T-helper 2 cell (primary cell): ENCODE measurements around the gene MTHFSD.

Experiments used
- DNase-seq, 5 experiments: peaks; one replicate each; pipeline versions ENCODE4 v3.0.0 to v3.0.0-alpha.2; 2012 to 2022

The MTHFSD gene

DNA sequence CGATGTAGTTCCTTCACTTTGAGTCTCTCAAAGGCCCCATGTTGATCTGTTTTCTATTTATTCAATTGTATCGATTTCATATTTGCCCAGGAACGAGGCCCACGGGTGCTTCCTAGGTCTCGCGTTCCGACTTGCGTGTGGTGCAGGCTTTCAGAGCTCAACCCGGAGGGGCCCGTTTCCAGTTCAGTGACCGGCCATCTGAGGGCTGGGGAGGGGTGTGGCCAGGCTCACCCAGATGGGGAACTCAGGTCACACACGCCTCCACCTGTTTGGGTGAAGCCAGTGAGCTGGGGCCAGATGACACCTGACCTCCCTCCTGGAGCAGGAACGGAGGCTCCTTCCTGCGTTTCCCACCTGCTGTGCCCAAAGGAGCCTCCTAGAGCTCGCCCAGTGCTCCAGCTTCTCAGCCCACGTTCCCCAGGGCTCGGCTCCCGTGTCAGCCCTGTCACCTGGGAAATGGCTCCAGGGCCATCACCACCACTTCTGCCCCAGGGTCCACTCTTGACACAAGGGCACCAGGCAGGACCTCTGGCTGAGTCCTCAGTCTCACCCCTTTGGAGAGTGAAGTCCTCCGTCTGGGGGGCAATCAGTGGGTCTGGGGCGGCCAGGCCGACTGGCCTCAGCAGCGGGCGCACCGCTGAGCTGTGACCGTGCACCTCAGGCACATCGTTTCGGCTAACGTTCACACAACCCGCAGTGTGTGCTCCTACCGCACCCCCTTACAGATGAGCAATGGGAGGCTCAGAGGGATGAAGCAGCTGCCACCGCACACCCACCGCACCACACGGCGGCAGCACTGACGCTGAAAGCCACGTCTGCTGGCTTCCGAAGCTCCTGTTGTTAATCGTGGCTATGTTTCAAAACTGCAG is 26.7 kb downstream of the MTHFSD start:
- no peak for DNase-seq

DNA sequence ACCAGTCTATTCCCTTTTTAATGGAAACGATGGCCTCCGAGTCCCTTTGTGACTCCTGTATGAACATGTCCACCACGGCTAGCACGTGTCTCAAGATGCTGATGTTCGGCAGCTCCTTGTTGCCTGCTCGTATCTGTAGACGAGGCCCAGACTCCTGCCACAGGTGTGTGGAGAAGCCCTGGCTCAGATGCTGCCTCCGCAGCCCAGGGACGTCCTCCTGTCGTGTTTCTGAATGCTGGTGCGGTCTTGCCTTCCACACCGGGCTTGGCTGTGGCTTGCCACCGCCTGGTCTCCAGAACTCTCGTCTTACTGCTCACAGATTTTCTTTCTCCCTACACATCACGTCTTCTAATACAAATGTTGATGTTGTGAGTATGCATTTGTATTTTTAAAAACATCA is 27.7 kb downstream of the MTHFSD start:
- no peak for DNase-seq

DNA sequence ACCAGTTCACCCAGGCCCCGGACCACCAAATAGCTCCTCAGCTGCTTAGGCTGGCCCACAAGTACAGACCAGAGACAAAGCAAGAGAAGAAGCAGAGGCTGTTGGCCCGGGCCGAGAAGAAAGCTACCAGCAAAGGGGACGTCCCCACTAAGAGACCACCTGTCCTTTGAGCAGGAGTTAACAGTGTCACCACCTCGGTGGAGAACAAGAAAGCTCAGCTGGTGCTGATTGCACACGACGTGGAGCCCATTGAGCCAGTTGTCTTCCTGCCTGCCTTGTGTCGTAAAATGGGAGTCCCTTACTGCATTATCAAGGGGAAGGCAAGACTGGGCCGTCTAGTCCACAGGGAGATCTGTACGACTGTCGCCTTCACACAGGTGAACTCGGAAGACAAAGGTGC is 29.3 kb downstream of the MTHFSD start:
- DNase-seq: no peak

DNA sequence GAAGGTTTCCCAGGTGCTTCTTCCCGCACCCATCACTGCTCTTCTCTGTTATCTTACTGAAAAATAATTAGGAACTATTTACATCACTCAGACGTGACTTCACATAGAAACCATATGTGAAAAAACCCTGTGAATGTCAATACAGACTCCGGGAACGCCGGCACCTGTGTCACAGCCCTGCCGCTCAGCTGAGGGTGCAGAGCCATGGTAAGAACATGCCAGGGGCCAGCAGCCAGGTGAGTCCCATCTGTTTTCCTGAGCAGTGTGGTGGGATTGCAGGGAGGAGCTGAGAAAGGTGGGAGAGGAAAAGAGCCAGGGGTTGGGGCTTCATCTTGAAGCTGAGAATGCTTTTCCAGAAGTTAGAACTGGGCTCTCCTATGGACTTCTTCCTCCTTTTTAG is 31.0 kb downstream of the MTHFSD start:
- DNase-seq: no peak

DNA sequence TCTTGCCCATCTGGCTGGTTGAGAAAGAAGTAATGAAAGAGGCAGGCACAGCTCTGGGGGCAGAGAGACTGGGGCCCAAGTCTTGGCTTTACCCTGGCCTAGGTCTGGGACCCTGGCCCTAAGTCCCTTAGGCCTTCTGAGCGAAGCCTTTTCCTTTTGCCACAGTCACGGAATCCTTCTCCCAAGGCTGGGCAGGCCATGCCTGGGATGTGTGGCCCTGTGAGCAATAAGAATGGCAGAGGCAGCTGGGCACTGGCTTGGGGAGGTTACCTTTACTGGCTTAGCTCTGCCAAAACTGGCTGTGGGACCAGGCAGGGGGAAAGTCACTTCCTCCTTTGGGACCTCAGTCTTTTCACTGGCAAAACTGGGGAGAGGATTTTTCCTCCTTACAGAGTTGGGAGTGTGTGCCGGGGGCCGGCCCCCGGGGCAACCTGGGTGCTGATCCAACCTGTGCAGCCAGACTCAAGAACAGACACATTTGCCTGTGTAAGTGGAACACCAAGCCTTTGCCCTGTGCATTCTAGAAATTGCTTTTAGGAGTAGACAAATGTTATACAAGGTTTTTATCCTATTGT is 31.8 kb downstream of the MTHFSD start:
- DNase-seq: no peak

DNA sequence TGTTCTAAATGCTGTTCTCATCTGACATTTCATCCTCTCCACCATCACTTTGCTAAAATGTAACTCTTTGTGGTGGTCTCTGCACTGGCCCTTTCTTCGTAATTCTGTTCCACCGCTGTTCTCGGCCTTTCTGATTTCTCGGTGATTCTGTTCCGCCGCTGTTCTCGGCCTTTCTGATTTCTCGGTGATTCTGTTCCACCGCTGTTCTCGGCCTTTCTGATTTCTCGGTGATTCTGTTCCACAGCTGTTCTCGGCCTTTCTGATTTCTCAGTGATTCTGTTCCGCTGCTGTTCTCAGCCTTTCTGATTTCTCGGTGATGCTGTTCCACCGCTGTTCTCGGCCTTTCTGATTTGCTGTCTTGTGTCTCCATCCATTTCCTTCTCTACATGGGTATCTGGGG is 32.4 kb downstream of the MTHFSD start:
- DNase-seq: no peak

DNA sequence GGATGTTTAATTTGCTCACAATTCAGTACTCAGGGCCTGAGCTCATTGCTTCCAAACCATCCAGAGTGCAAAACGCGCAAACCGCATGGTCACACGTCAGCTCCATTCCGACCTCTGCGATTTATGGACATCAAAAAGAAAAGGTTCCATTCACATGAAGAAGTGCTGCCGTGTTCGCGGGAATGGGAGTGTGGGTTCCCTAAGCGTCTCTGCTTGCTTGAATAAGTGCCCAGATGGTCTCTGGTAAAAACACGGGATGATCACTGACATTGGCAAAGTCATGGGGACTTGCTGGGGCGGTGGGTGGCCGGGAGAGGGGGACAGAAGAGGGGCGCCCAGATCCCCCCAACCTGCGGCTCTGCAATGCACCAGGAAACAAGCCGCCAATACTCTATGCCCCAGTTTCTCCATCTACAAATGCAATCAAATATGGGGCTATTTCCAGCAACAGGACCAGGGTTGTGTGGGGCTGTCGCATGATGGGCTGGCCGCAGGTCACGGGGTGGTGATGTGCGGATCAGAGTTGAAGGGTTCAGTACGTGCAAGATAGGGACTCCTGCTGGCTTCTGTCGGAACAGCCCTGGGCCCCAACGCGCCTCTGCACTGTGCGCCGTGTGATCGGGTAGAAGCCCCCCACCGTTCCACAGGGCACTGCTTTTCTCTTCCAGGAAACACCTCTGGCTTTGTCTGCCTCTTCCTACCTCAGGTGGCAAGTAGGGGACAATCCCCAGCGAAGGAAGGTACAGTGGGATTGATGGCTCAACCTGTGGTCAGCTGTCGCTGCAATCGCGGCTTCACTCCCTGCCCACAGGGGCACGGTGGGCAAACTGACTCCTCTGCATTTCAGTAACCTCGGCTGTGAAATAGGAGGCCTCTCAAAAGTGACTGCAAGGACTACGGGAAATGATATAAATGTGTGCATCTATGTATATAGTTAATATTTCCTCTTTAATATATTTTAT is 33.5 kb downstream of the MTHFSD start:
- no peak for DNase-seq

DNA sequence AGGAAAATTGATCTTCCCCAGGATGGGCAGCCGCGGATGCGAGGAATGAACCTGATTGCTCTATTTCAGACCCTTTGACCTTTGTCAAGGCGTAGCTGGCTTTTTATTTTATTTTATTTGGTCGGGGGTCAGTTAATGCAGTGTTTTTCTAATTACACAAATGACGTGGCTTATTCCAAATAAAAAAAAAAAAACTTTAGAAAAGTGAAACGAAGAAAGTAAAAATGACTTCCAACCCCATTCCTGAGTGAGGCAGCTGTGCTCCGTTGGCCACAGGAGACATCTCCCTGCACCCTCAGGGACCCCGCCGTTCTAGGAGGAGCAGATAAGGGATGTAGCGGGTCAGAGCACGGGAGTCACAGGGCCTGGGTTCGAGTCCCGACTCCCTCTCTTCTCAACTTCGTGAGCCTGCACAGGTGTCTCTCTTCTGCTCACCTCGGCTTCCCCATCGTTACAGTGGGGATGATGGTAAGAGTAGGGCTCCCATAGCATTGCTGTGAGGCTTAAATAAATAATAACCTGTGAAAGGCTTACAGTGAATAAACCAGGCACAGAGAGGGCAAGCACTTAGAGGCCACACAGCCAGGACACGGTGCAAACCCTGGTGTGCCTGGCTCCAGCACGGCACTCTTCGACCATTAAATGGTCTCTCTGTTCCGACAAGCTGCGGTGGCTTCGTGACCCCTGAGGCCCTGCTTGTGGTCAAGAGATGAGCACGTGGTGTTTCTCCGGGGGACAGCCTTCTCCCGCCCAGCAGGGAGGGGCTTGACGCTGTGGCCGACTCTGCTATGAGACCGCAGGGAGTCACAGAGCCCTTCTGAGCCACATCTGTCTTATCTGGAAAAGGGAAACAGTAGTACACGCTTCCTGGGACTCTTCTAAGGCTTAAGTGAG is 34.5 kb downstream of the MTHFSD start:
- no peak for DNase-seq

DNA sequence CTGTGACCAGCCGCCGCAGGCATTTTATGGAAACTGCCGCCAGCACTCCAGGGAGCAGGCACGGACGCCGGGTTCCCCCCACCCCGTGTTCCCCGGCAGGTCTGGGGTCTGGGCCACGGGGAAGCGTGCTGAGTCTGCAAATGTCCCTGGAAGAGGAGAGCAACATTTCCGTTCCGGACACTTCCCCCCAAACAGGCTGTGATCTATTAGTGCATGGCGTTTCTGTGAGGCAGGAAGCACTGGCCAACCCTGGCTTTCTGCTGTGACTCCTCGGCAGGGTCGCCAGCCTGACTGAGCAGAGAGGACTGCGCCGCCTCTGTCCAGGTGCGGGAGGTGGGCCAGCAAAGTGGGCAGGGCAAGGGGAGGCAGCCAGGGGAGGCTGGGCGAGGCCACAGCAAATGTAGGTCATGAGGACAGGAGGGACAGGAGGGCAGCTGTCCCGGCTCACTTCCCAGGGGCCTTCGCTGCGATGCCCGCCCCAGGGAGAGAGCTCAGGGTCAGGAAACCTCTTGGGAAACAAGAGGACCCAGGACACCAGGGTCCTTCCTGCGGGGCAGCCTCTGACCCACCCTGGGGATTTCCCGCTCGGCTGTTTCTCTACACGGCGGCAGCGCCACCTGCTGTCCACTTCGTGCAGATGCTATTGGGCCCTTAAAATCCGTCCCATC is 35.3 kb downstream of the MTHFSD start:
- DNase-seq: peak; percentile 13 to 44 (median 35)

DNA sequence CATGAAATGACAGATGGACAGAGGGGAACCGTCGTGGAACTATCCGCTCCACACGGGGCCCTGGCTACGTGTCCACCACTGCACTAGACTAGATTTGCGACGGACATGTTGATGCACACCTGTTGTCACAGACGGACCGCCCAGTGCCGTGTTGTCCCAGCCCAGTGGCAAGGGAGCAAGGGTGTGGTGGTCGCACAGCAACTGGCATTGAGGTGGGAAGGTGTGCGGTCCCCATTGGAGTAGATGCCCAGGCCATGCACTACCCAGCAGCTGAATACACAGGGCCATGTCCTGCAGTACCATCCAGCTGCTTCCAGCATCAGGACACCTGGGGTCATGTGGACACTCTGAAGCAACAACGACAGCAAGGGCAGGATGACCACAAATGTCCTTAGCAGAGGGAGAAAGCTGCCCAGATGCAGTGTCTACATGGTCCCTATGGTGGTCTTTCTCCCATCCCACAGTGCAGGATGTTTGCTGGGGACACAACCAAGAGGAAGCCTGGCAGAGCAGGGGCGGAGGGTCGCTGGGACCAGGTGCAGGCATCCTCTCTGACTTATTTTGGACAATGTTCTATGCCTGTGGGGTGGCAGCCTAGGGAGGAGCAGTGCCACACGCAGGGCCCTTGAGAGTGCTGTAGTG is 35.9 kb downstream of the MTHFSD start:
- DNase-seq: no peak

DNA sequence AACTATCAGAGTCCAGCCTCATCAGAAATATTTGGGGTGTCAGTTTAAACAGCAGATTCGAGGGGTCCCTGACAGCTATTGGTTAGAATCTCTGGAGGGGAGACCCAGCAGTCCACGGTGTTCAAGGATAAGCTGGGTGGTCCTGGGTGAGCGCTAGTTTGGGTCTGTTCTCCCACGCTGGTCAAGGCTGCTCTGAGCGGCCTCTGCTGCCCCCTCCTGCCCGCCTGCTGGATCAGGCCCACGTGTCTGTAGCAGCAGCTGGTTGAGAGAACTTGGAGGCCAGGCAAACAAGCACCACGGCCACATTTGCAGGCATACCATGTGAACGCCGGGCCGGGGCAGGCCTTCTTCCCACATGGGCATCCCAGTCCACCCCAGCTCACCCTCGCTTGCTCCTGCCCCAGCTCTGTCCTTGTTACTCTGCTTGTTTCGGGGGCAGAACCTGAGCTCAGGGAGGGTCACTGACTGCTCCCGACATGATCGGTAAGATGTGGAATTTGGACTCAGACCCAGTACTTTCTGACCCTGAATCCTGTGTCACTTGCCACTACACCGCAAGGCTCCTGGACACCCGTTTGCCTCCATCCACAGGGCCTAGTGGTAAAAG is 37.3 kb downstream of the MTHFSD start:
- DNase-seq: peak in 1 of 5 experiments; percentile 22

DNA sequence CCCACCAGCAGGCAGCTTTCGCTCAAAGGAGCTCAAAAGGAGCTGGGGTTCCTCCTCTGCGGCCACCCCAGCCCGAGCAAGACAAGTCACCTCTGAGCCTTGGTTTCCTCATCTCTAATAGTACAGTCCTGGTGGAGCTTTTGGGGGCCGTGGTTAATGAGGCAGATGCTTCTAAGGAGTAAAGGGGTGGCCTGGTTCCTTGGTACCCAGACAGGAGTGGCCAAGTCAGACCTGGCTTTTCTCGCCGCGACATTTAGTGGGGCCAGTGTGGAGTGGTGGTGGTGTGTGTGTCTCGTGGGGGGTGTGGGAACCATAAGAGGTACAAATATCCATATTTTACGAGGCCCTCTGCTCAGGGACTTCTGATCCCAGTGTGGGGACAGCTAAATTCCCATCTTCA is 38.0 kb downstream of the MTHFSD start:
- DNase-seq: no peak

DNA sequence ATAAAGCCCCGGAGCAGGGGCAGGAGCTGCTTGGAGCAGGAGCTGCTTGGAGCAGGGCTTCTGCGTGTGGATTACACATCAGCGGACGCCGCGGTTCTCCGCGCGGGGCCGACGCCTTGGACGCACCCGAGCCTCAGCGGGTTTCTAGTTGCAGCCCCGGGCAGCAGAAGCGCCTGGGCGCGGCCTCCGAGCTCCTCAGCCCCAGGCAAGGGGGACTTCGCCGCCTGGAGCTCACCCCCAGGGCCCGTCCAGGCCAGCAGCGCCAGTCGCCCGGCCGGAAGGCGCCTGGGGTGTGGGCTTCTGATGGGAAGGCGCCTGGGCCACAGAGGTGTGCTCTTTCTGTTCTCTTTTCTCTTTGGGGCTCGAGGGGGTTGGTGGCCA is 38.4 kb downstream of the MTHFSD start:
- DNase-seq: no peak

DNA sequence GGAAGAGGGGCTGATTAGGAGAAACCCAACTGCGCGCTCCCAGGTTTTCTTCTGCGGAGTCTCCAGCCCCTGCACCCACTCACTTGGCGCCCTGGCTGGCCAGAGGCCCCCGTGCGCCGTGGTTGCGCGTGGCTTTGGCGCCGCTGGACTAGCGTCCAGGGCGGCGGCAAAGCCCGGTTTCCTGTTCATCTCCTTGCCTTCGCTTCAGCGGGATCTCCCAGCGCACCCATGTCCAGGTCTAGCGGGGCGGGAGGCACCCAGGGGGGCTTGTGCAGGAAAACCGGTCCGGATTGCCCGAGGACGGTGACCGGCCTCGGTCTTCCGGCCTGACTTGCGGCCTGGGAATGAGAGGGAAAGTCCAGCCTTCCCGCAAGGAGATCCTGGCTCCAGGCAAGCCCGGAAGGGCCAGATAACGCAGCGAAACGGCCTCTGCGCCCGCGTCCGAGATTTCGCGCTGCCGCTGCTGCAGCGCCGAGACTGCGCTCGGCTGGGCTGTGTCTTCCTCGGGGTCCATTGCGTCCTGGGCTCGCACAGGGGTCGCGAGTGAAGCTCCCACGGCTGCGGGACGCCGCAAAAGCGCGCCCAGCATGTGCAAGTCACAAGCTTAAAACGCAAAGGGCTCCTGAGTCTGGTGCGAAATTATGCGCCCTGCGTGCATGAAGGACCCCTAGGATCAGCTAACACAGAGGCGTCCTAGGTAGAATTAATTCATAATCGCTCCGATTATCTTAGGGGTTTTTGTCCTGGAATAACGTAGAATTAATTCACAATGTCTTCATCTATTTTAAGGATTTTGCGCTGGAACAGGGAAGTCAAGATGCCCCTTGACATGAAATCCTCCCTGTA is 39.0 kb downstream of the MTHFSD start:
- no peak for DNase-seq

DNA sequence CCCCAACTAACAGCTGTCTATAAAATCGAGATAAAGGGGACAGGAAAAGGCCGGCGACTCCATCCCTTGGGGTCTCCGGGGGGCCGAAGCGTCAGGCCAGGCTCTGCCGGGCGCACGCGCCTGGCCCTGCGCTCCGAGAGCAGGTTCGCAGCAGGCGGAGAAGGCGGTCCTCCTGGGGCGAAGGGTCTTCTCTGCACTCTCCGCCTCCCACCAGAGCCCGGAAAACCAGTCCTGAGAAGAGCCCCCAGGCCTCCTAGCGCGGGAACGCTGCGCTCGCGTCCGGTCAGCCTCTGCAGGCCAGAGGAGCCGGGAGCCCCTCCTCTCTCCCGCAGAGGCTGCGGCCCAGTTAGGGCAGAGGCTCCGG is 39.6 kb downstream of the MTHFSD start:
- no peak for DNase-seq

DNA sequence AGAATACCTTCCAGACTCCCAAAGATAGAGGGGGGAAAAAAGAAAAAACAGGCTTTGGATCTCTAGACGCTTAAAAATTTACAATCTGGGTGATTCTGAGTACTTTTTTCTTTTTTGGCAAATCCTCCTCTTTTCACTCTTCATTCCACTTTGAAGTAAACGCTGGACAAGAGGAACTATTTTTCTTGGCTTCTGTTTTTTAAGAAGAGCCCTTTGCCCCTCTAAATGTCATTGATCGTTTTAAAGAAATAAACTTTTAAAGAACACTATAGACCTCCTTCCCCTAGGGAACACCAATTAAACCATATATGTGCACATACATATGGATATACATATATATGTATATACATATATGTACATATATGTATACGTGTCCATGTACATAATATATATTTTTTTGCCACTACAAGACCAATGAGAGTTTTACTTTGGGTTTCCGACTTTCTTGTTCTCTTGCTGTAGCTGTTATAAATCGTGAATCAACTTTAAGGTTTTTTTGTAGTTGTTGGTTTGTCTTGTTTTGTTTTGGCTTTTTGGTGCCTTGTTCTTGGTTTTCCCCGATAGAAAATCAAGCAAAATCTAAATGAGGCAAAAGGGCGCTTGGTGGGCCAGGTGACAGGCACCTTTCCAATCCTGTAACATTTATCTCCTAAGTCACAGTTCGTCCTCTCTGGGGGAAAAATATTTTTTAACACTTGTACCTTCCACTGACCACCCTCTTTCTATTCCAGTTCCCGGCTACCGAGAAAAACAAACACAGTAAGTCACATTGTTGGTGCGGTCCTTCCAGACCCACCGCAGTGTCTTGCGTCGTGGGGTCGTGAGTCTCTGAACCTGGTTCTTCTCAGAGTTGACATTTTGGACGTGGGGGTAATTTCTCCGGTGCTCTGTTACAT is 40.3 kb downstream of the MTHFSD start:
- no peak for DNase-seq

DNA sequence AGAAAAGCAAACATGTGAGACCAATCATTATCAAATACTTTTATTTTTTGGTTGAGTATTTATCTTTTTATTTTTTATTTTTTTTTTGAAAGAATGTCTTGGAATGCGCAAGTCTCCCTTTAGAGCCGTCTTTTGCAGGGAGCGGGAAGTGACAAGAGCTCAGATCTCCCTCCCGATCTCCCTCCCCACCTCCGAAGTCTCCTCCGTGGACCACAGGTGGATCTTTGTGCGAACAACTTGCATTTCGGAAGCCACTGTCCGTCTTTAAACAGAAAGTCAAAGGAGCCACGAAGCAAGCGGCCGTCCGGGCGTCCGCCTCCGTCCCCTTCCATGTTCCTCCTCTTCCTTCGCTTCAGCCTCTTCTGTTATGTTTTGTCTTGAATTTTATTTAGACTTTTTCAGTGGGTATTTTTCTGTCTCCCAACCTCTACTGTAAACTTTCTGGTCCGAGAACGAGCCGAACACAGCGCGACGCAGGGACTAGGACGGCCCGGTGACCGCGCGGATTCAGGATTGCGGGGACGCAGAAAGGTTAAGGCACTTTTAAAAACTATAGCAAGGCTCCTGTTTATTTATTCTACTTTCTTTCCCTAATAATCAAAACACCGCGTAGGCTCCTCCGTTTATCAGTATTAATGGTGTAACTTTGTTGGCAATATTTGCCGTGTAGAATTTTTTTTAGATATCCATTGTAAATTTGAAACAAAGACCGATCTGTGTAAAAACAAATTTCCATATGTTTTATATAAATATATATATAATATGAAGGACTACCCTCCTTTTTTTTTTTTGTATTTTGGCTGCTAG is 41.4 kb downstream of the MTHFSD start:
- DNase-seq: no peak
